GM19351 (cell line): ENCODE measurements around the gene MON1A.
"Not testable (repeated sequence)": the region's sequence is repeated elsewhere in the genome, so short reads cannot be mapped to it uniquely, and the experiment has no call there.

Experiments used
- ATAC-seq: cut with Tn5 transposase; IDR thresholded peaks from one replicate; pipeline ENCODE4 v1.9.1; 2021; ENCODE audit warnings: mild to moderate bottlenecking, moderate library complexity; ENCODE audit not compliant: unreplicated experiment

Gene MON1A

GRCh38 chr3:49929291-49930167 lies at the start of gene MON1A:
Gene MON1A (minus strand): TSS chr3:49929811. CDS start chr3:49913346, 16,465 bp downstream.
- ATAC-seq: peak; percentile 91

GRCh38 chr3:49976942-49977341 lies 47.3 kb upstream of the MON1A start:
- ATAC-seq: no peak

GRCh38 chr3:49972656-49973055 lies 43.0 kb upstream of the MON1A start:
- ATAC-seq: no peak

- ATAC-seq: no peak
These were observed 38.7 kb upstream of the MON1A start for GRCh38 chr3:49968346-49968745.

- ATAC-seq: no peak
These were observed 37.7 kb upstream of the MON1A start for GRCh38 chr3:49967291-49967690.

GRCh38 chr3:49966233-49966942 lies 36.8 kb upstream of the MON1A start:
- ATAC-seq: no peak

- no peak for ATAC-seq
These were observed 26.0 kb upstream of the MON1A start for GRCh38 chr3:49955636-49956035.

GRCh38 chr3:49952924-49953323 lies 23.3 kb upstream of the MON1A start:
- no peak for ATAC-seq

GRCh38 chr3:49942651-49943050 lies 13.0 kb upstream of the MON1A start:
- ATAC-seq: no peak

- no peak for ATAC-seq
These were observed 11.1 kb upstream of the MON1A start for GRCh38 chr3:49940667-49941249.

- ATAC-seq: peak; percentile 93
These were observed 10.5 kb upstream of the MON1A start, which contains the start of gene RBM6 for GRCh38 chr3:49939858-49940666. Gene RBM6 (plus strand): TSS chr3:49940150. CDS start chr3:49962642, 22,492 bp downstream.

GRCh38 chr3:49937090-49937489 lies 7.5 kb upstream of the MON1A start:
- no peak for ATAC-seq

- ATAC-seq: not testable (repeated sequence)
These were observed 2.7 kb upstream of the MON1A start for GRCh38 chr3:49932281-49932680.

- no peak for ATAC-seq
These were observed 1.3 kb upstream of the MON1A start for GRCh38 chr3:49930922-49931321.

GRCh38 chr3:49930168-49930690 lies 618 bp upstream of the MON1A start:
- no peak for ATAC-seq

- ATAC-seq: no peak
These were observed 1.1 kb downstream of the MON1A start for GRCh38 chr3:49928481-49929017.

- ATAC-seq: no peak
These were observed 1.8 kb downstream of the MON1A start for GRCh38 chr3:49927798-49928197.

GRCh38 chr3:49926117-49926728 lies 3.4 kb downstream of the MON1A start:
- ATAC-seq: no peak

GRCh38 chr3:49925485-49925884 lies 4.1 kb downstream of the MON1A start:
- no peak for ATAC-seq

GRCh38 chr3:49924683-49925082 lies 4.9 kb downstream of the MON1A start:
- no peak for ATAC-seq
